ENCODE data around the gene DNAJC15.

GRCh38 chr13:43113603-43114002 is 90.2 kb downstream of the DNAJC15 start:
- TF ChIP-seq CTCF (conservative IDR thresholded peaks at IDR 0.05 in 1 of 2, IDR thresholded peaks at IDR 0.05 in 1 of 2; ENCODE audit: low read depth in 1 of 2, low read length in 2 of 2): no peak
- TF ChIP-seq EZH2 (IDR thresholded peaks at IDR 0.05; ENCODE audit: low read length, missing control alignments): no peak

All from fibroblast of lung (primary cell).